B cell (primary cell): Measurements from ENCODE around the gene RAP1GAP2. TPM values are rescaled to one million over a fixed set of nuclear protein-coding genes. Genes with fewer than 3 reads are reported as not detected.

Source experiments
- ATAC-seq: fragments of 200-7000 bp; cut with Tn5 transposase; one replicate; pipeline ENCODE4 v1.10.0; 2021; ENCODE audit warnings: low read depth, mild to moderate bottlenecking, moderate number of reproducible peaks, moderate library complexity
- CTCF ChIA-PET: fragments of 350-600 bp; sonication (Branson Sonifier 250); formaldehyde crosslinking; loops from one replicate; lab custom pipeline; 2021; ENCODE audit warnings: antibody characterized with exemption, inconsistent platforms; lab: Charles Lee
- POLR2A ChIA-PET: fragments of 350-600 bp; sonication (Branson Sonifier 250); formaldehyde crosslinking; loops from one replicate; lab custom pipeline; 2021; ENCODE audit warnings: antibody characterized with exemption; lab: Charles Lee
- DNase-seq: peaks from one replicate; pipeline ENCODE4 v3.0.0; 2013
- H2AFZ ChIP-seq: 2 replicates; pipeline ENCODE4 v1.6.1; 2012; ENCODE audit warnings: mild to moderate bottlenecking, low read depth, low read length; ENCODE audit not compliant: insufficient read depth, poor library complexity, severe bottlenecking
- H3K27ac ChIP-seq, 2 donors: 1 replicate in 1 of 2; 2 replicates in 1 of 2; pipeline ENCODE4 v1.5.1; 2012 to 2013; ENCODE audit warnings: low read length in 2 of 2, mild to moderate bottlenecking in 2 of 2, moderate library complexity in 1 of 2
- H3K27me3 ChIP-seq, 4 experiments: fragments of 200-600 bp in 1 of 4; sonication (generic) in 1 of 4; replicated peaks in 1 of 4; 1 replicate in 2 of 4; 2 replicates in 2 of 4; pipeline versions ENCODE4 v1.6.1 to v1.7.0; 2013 to 2016; ENCODE audit warnings: low read length in 3 of 4, mild to moderate bottlenecking in 2 of 4, mixed read lengths in 1 of 4, moderate library complexity in 1 of 4; ENCODE audit not compliant: insufficient read depth in 4 of 4, control insufficient read depth in 3 of 4; ENCODE audit errors: control extremely low read depth in 1 of 4
- H3K36me3 ChIP-seq, 2 experiments: replicated peaks in 1 of 2; 1 replicate in 1 of 2; 2 replicates in 1 of 2; pipeline versions ENCODE4 v1.6.1 to v1.7.1; 2013; ENCODE audit warnings: low read length in 1 of 2; ENCODE audit not compliant: insufficient read depth in 2 of 2, control insufficient read depth in 1 of 2; ENCODE audit errors: control extremely low read depth in 1 of 2, extremely low read depth in 1 of 2
- H3K4me1 ChIP-seq, 2 donors: fragments of 200-600 bp in 1 of 2; sonication (generic) in 1 of 2; 1 replicate in 1 of 2; 2 replicates in 1 of 2; pipeline versions ENCODE4 v1.5.1 to v1.6.1; 2013 to 2017; ENCODE audit warnings: low read length in 2 of 2; ENCODE audit not compliant: control insufficient read depth in 2 of 2, insufficient read depth in 2 of 2
- H3K4me2 ChIP-seq: replicated peaks from 2 replicates; pipeline ENCODE3; 2012; ENCODE audit warnings: mild to moderate bottlenecking, low read depth, low read length; ENCODE audit not compliant: poor library complexity, severe bottlenecking
- H3K4me3 ChIP-seq, 5 experiments: fragments of 200-600 bp in 1 of 5; sonication (generic) in 1 of 5; 1 replicate in 3 of 5; 2 replicates in 2 of 5; pipeline versions ENCODE4 v1.5.1 to v1.7.0; 2011 to 2016; ENCODE audit warnings: low read length in 4 of 5, mild to moderate bottlenecking in 4 of 5, low read depth in 2 of 5, control low read depth in 1 of 5, moderate library complexity in 1 of 5; ENCODE audit not compliant: insufficient read depth in 1 of 5; ENCODE audit errors: control extremely low read depth in 1 of 5, extremely low read depth in 1 of 5
- H3K79me2 ChIP-seq: fragments of 200-600 bp; sonication (generic); one replicate; pipeline ENCODE4 v1.6.0; 2016; ENCODE audit warnings: low read length; ENCODE audit not compliant: control insufficient read depth, insufficient read depth
- H3K9ac ChIP-seq: fragments of 200-600 bp; sonication (generic); 2 replicates; pipeline ENCODE4 v1.6.1; 2017; ENCODE audit warnings: mild to moderate bottlenecking, low read length, moderate library complexity
- H3K9me3 ChIP-seq, 3 donors: one replicate each; pipeline versions ENCODE4 v1.6.1 to v1.7.1; 2013; ENCODE audit warnings: low read length in 2 of 3; ENCODE audit not compliant: control insufficient read depth in 2 of 3, insufficient read depth in 1 of 3; ENCODE audit errors: control extremely low read depth in 1 of 3
- H4K20me1 ChIP-seq: 2 replicates; pipeline ENCODE4 v1.6.0; 2012; ENCODE audit warnings: mild to moderate bottlenecking, low read length; ENCODE audit not compliant: insufficient read depth, control insufficient read depth, poor library complexity, severe bottlenecking
- H3K27ac Mint-ChIP-seq: one replicate; pipeline ENCODE4 v1.8.0; 2021; ENCODE audit warnings: mixed read lengths
- H3K27me3 Mint-ChIP-seq: one replicate; pipeline ENCODE4 v1.8.0; 2021; ENCODE audit warnings: mixed read lengths
- H3K4me1 Mint-ChIP-seq: one replicate; pipeline ENCODE4 v1.8.0; 2021; ENCODE audit warnings: mixed read lengths
- H3K4me3 Mint-ChIP-seq: one replicate; pipeline ENCODE4 v1.8.0; 2021; ENCODE audit warnings: mixed read lengths
- H3K9me3 Mint-ChIP-seq: one replicate; pipeline ENCODE4 v1.8.0; 2022; ENCODE audit warnings: mixed read lengths; ENCODE audit not compliant: insufficient read depth
- CTCF ChIP-seq: fragments of 200-600 bp; IDR thresholded peaks from one replicate; pipeline ENCODE4 v1.8.0; 2022; ENCODE audit warnings: antibody characterized with exemption, mild to moderate bottlenecking
- EZH2 ChIP-seq: IDR thresholded peaks from 2 replicates; pipeline ENCODE4 v1.6.1; 2012; ENCODE audit warnings: borderline replicate concordance, low read depth, mild to moderate bottlenecking, moderate library complexity, low read length; ENCODE audit not compliant: insufficient read depth, poor library complexity, severe bottlenecking
- WGBS: methylation state at CpG from one replicate; pipeline ENCODE4 v1.1.5; 2013; ENCODE audit warnings: missing lambda C conversion rate; ENCODE audit not compliant: insufficient coverage; 5-methylcytosine and 5-hydroxymethylcytosine counted together
- intact Hi-C: fragments of 100-400 bp; cut with micrococcal nuclease; formaldehyde crosslinking; loops from one replicate; pipeline ENCODE4 v1.10.0; 2022
- polyA plus RNA-seq: library from polyadenylated mRNA; depleted of rRNA; stranded (reverse); fragments of >200 nt; gene quantifications from 2 replicates; pipeline ENCODE4 v1.2.3, GENCODE V29; 2012
- total RNA-seq, 2 donors: library from RNA; stranded (reverse); fragments of 120-200 nt in 1 of 2; gene quantifications; 1 replicate in 1 of 2; 2 replicates in 1 of 2; pipeline versions ENCODE4 v1.2.3 to v1.2.4, GENCODE V29; 2013 to 2022

The RAP1GAP2 gene
- total and polyA plus RNA-seq, 2 donors (not counting 1 experiment from before 2014, with no cell fraction given), result 14.9 to 16.4 TPM

- Mint-ChIP-seq H3K27me3 (no peaks in the 10 kb centered on the region), H3K4me3 (no peak overlapping the region), H3K9me3 (no peaks in the 10 kb centered on the region), H3K4me1 (peaks cover 2% of the 10 kb centered on the region), H3K27ac (no peak overlapping the region)
- Histone ChIP-seq H3K9me3 (no peaks in the 10 kb centered on the region), H3K36me3 (peaks cover 0 to 12% of the 10 kb centered on the region in 2 experiments), H3K9ac (no peak overlapping the region), H3K4me3 (no peak overlapping the region), H3K79me2 (peaks cover 2% of the 10 kb centered on the region), H3K4me1 (no peaks in the 10 kb centered on the region), H3K4me2 (no peak overlapping the region), H4K20me1 (peaks cover 11% of the 10 kb centered on the region), H2AFZ (no peak overlapping the region), H3K27me3 (peaks cover 0 to 2% (median 0%) of the 10 kb centered on the region in 4 experiments), H3K27ac (no peak overlapping the region)
- no peak for TF ChIP-seq CTCF
- DNase-seq, result no peak
- no peak for ATAC-seq
- ChIA-PET POLR2A (no interaction called here), CTCF (interaction anchor here (0.6 kb wide), 1 partner anchor 189 kb away, joined by 4 read pairs; no protein-coding TSS in a partner anchor)
- intact Hi-C loops, result no loop called here
- WGBS, result 100% methylated on average over 5 of the region's 8 CpGs
Observed at GRCh38 chr17:2961446-2961845, 165.2 kb downstream of the RAP1GAP2 start.

GRCh38 chr17:2962236-2962635, 166.0 kb downstream of the RAP1GAP2 start:
- POLR2A ChIA-PET, result no interaction called here
- Histone ChIP-seq H3K27ac (no peak overlapping the region), H4K20me1 (peaks cover 9% of the 10 kb centered on the region), H3K4me1 (no peaks in the 10 kb centered on the region), H3K79me2 (no peaks in the 10 kb centered on the region), H3K9me3 (no peaks in the 10 kb centered on the region), H3K4me3 (no peak overlapping the region), H2AFZ (no peak overlapping the region), H3K36me3 (peaks cover 1 to 14% of the 10 kb centered on the region in 2 experiments), H3K4me2 (no peak overlapping the region), H3K27me3 (no peaks in the 10 kb centered on the region), H3K9ac (no peak overlapping the region)
- H3K27me3 Mint-ChIP-seq, result no peaks in the 10 kb centered on the region
- intact Hi-C loops, result no loop called here
- ATAC-seq, result no peak
- no peaks in the 10 kb centered on the region for H3K9me3 Mint-ChIP-seq
- H3K4me3 Mint-ChIP-seq, result no peak overlapping the region
- DNase-seq, result no peak
- H3K27ac Mint-ChIP-seq, result no peak overlapping the region
- TF ChIP-seq CTCF (no peak), EZH2 (no peak)
- no peaks in the 10 kb centered on the region for H3K4me1 Mint-ChIP-seq
- CTCF ChIA-PET, result no interaction called here
- 95% methylated on average over 6 of the region's 7 CpGs for WGBS
